K562 (cell line): ENCODE data around the gene OVOL3. TPM values are rescaled to one million over a fixed set of nuclear protein-coding genes. Genes with fewer than 3 reads are reported as not detected.

Experiments
- BCL6 ChIP-seq: fragments of 250-450 bp; sonication (Bioruptor Pico); IDR thresholded peaks from 2 replicates; pipeline ENCODE4 v1.4.0; 2020
- CEBPG ChIP-seq, 3 experiments: fragments of 200-800 bp in 1 of 3; sonication (Bioruptor generic) in 1 of 3; sonication (generic) in 1 of 3; formaldehyde crosslinking in 1 of 3; IDR thresholded peaks in 2 of 3; conservative IDR thresholded peaks in 1 of 3; 2 replicates each; pipeline versions ENCODE4 v1.6.1 to v1.8.0; 2016 to 2022; ENCODE audit warnings: missing compliant biosample characterization in 2 of 3, missing genetic modification characterization in 2 of 3, mild to moderate bottlenecking in 1 of 3, missing genetic modification reagents in 1 of 3
- CGGBP1 ChIP-seq: fragments of 250-450 bp; sonication (Bioruptor Pico); IDR thresholded peaks from 2 replicates; pipeline ENCODE4 v1.9.0; 2021; ENCODE audit warnings: mild to moderate bottlenecking
- E2F6 ChIP-seq, 2 experiments: IDR thresholded peaks; 2 replicates each; pipeline ENCODE4 v1.6.1; 2011; ENCODE audit warnings: borderline replicate concordance in 1 of 2, control low read depth in 1 of 2, low read depth in 1 of 2, low read length in 1 of 2, mild to moderate bottlenecking in 1 of 2, mixed read lengths in 1 of 2, moderate library complexity in 1 of 2; ENCODE audit not compliant: insufficient read depth in 1 of 2, insufficient read length in 1 of 2, poor library complexity in 1 of 2, severe bottlenecking in 1 of 2; ENCODE audit errors: extremely low read depth in 1 of 2
- ETS2 ChIP-seq: IDR thresholded peaks from 2 replicates; pipeline ENCODE4 v1.6.1; 2016; ENCODE audit warnings: borderline replicate concordance, missing genetic modification characterization, mild to moderate bottlenecking, moderate library complexity, missing compliant biosample characterization; ENCODE audit not compliant: poor library complexity, severe bottlenecking
- FIP1L1 ChIP-seq: fragments of 200-400 bp; formaldehyde crosslinking; IDR thresholded peaks from 2 replicates; pipeline ENCODE4 v1.6.1; 2018; ENCODE audit warnings: mild to moderate bottlenecking, low read depth, low read length; ENCODE audit not compliant: poor library complexity, severe bottlenecking
- KDM5B ChIP-seq: fragments of 200-600 bp; sonication (generic); IDR thresholded peaks from 2 replicates; pipeline ENCODE4 v1.6.1; 2012; ENCODE audit warnings: low read depth, mild to moderate bottlenecking, moderate library complexity, low read length, control low read depth, inconsistent platforms; ENCODE audit not compliant: insufficient replicate concordance
- MAFF ChIP-seq: IDR thresholded peaks from 2 replicates; pipeline ENCODE4 v1.6.1; 2012; ENCODE audit warnings: low read length, improper control_type of control experiment
- NKRF ChIP-seq: fragments of 450-650 bp; IDR thresholded peaks from 2 replicates; pipeline ENCODE4 v1.6.1; 2016; ENCODE audit warnings: borderline replicate concordance
- PKNOX1 ChIP-seq: fragments of 450-650 bp; IDR thresholded peaks from 2 replicates; pipeline ENCODE4 v1.6.1; 2016
- RAD21 ChIP-seq, 2 experiments: fragments of 250-450 bp in 1 of 2; fragments of 450-650 bp in 1 of 2; sonication (Bioruptor Pico) in 1 of 2; formaldehyde crosslinking in 1 of 2; IDR thresholded peaks in 1 of 2; conservative IDR thresholded peaks in 1 of 2; 2 replicates each; pipeline versions ENCODE4 v1.4.0 to v1.8.0; 2020 to 2022; ENCODE audit warnings: mild to moderate bottlenecking in 2 of 2, moderate library complexity in 1 of 2
- USF1 ChIP-seq: sonication (generic); formaldehyde crosslinking; IDR thresholded peaks from 2 replicates; pipeline ENCODE4 v1.9.0; 2022; ENCODE audit warnings: mild to moderate bottlenecking, missing genetic modification reagents
- ZBTB7A ChIP-seq: IDR thresholded peaks from 2 replicates; pipeline ENCODE4 v1.6.1; 2011; ENCODE audit warnings: low read depth, mild to moderate bottlenecking, low read length, moderate library complexity, borderline replicate concordance; ENCODE audit not compliant: control insufficient read depth
- ZNF232 ChIP-seq: sonication (generic); formaldehyde crosslinking; IDR thresholded peaks from 2 replicates; pipeline ENCODE4 v1.8.0; 2022; ENCODE audit warnings: mild to moderate bottlenecking, missing genetic modification reagents
- polyA plus RNA-seq, 8 experiments: library from polyadenylated mRNA; depleted of rRNA in 4 of 8; stranded (reverse) in 5 of 8; unstranded in 3 of 8; fragments of >200 nt; fragmentation: Nextera tagmentation in 2 of 8; fragmentation: Illumina TruSeq in 1 of 8; extraction: Ambion mirVana in 2 of 8; extraction: Trizol in 1 of 8; gene quantifications; 2 replicates each; pipeline versions ENCODE4 v1.2.1 to v1.2.3, GENCODE V29; 2011 to 2014; ENCODE audit warnings: inconsistent platforms in 1 of 8, missing spikeins in 1 of 8
- total RNA-seq, 7 experiments: library from RNA; depleted of rRNA in 6 of 7; stranded (reverse); fragments of >200 nt in 6 of 7; fragmentation: Illumina TruSeq in 2 of 7; extraction: Trizol in 2 of 7; gene quantifications; 2 replicates each; pipeline versions ENCODE4 v1.2.1 to v1.2.3, GENCODE V29; 2011 to 2021; ENCODE audit warnings: low replicate concordance in 1 of 7
- TF ChIP-seq, protein P1 (sequence below): sonication (generic); formaldehyde crosslinking; IDR thresholded peaks from 2 replicates; pipeline ENCODE4 v1.8.0; 2022; ENCODE audit warnings: missing genetic modification reagents, mild to moderate bottlenecking, moderate library complexity, borderline replicate concordance
- TF ChIP-seq, protein P2 (sequence below): sonication (generic); formaldehyde crosslinking; IDR thresholded peaks from 2 replicates; pipeline ENCODE4 v1.8.0; 2022; ENCODE audit warnings: missing genetic modification reagents, mild to moderate bottlenecking, borderline replicate concordance

OVOL3 gene
- total and polyA plus RNA-seq, 9 of the 15 experiments (the other 6 are each of a cell fraction or from before 2014, with no cell fraction given), result not detected

DNA sequence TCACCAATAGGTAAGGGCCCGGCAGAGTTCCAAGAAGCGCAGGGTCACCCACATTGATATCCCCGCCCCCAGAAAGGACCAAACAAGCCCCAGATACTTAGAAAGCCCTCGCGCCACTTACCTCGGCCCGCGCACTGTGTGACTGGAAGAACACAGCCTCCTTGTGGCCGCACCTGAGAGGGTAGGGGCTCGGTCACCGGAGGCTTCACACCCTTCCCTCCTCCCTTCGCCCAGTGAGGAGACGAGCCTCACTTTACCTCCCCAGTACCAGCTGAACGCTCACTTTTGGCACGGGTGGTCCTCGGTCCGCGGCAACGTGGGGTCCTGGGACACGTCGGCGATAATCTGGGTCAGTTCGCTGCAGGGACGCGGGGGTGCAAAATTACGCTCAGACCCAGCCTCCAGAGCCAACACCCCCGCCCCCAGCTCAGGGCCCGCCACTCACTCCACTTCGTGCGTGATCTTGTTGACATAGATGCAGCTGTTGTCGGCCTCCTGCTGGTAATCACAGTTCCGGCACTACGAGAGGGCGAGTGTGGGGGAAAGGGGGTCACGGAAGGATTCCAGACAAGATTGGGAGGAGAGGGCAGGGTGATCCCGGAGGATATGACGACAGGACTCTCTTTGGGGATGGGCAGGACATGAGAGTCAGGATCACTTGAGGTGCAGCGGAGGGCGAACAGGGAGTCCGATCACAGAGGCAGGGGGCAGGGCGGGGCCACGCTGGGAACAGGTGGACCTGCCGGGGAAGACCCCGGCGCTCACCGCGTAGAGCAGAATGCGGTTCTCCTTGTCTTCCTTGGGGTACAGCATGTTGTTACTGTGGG, 3.2 kb downstream of the OVOL3 start (continued):
- TF ChIP-seq NKRF (peak; percentile 38; the same call in 1 of the 2 replicates), MAFF (no peak), BCL6 (no peak), ETS2 (no peak), PKNOX1 (peak; percentile 84), ZBTB7A (no peak), CEBPG (CRISPR knock-in tag; IDR thresholded peaks at IDR 0.05) (0 out of 2 replicates have a peak, but pooled peaks have one; percentile 33), CEBPG (tag; conservative IDR thresholded peaks at IDR 0.05 in 1 of 2, IDR thresholded peaks at IDR 0.05 in 1 of 2) (no peak), KDM5B (no peak), FIP1L1 (no peak), USF1 (CRISPR knock-in tag) (no peak), RAD21 (CRISPR knock-in tag; conservative IDR thresholded peaks at IDR 0.05 in 1 of 2, IDR thresholded peaks at IDR 0.05 in 1 of 2) (peak in 1 of 2 experiments; percentile 35; a peak in 2 of 4 replicates), E2F6 (IDR thresholded peaks at IDR 0.05; ENCODE audit: borderline replicate concordance in 1 of 2, extremely low read depth in 1 of 2, insufficient read depth in 1 of 2, insufficient read length in 1 of 2, low read depth in 1 of 2, low read length in 1 of 2, poor library complexity in 1 of 2, severe bottlenecking in 1 of 2) (peak in 1 of 2 experiments; percentile 76), ZNF232 (CRISPR knock-in tag) (no peak), CGGBP1 (no peak)
- TF ChIP-seq, protein P1, sequence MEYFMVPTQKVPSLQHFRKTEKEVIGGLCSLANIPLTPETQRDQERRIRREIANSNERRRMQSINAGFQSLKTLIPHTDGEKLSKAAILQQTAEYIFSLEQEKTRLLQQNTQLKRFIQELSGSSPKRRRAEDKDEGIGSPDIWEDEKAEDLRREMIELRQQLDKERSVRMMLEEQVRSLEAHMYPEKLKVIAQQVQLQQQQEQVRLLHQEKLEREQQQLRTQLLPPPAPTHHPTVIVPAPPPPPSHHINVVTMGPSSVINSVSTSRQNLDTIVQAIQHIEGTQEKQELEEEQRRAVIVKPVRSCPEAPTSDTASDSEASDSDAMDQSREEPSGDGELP (CRISPR knock-in tag), result peak; percentile 50; the same call in 1 of the 2 replicates
- TF ChIP-seq, protein P2, sequence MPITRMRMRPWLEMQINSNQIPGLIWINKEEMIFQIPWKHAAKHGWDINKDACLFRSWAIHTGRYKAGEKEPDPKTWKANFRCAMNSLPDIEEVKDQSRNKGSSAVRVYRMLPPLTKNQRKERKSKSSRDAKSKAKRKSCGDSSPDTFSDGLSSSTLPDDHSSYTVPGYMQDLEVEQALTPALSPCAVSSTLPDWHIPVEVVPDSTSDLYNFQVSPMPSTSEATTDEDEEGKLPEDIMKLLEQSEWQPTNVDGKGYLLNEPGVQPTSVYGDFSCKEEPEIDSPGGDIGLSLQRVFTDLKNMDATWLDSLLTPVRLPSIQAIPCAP (CRISPR knock-in tag), result 0 out of 2 replicates have a peak, but pooled peaks have one; percentile 24
